Sciatic nerve (tissue), 2 donors: ENCODE data around the gene HSF4. TPM values are rescaled to one million over a fixed set of nuclear protein-coding genes. Genes with fewer than 3 reads are reported as not detected.
"Not testable (repeated sequence)": the region's sequence is repeated elsewhere in the genome, so short reads cannot be mapped to it uniquely, and the experiment has no call there.

Experiments
- ATAC-seq: fragments of 200-7000 bp; cut with Tn5 transposase; one replicate; pipeline ENCODE4 v1.9.1; 2020; ENCODE audit warnings: mild to moderate bottlenecking, moderate library complexity
- DNase-seq: peaks from one replicate; pipeline ENCODE4 v3.0.0-alpha.2; 2020; ENCODE audit warnings: low spot score
- intact Hi-C: fragments of 100-400 bp; cut with DNase I; formaldehyde crosslinking; loops from one replicate; pipeline ENCODE4 v1.14.2; 2022
- total RNA-seq: library from RNA; stranded (reverse); fragmentation: NEBNext Ultra II Directional; extraction: Animal tissue kit (Norgen Biotek cat#: 25700); gene quantifications from one replicate; pipeline ENCODE4 v1.2.1, GENCODE V29; 2021
- donor health status: DM: no; HTN: no; CAD: no.
- donor health status: DM: no; HTN: no; CAD: no.

The HSF4 gene
- 123 TPM for total RNA-seq

GRCh38 chr16:67164599-67165061 is at the start of gene HSF4:
Gene HSF4 (plus strand): TSS chr16:67164745. CDS start chr16:67164812, 67 bp downstream.
- peak; percentile 64 for ATAC-seq
- intact Hi-C loops = no loop called here
- no peak for DNase-seq

GRCh38 chr16:67114793-67115192 is 49.8 kb upstream of the HSF4 start:
- intact Hi-C loops = no loop called here
- DNase-seq (no peak), ATAC-seq (no peak)

GRCh38 chr16:67115639-67116038 is 48.9 kb upstream of the HSF4 start:
- no peak for ATAC-seq

GRCh38 chr16:67116388-67117311 is 47.9 kb upstream of the HSF4 start:
- intact Hi-C loops = no loop called here
- DNase-seq (no peak), ATAC-seq (no peak)

More at GRCh38 chr16:67115639-67116038, 48.9 kb upstream of the HSF4 start:
- DNase-seq = no peak
- intact Hi-C loops = no loop called here

GRCh38 chr16:67117716-67118115 is 46.8 kb upstream of the HSF4 start:
- intact Hi-C loops = no loop called here
- ATAC-seq = no peak

GRCh38 chr16:67120025-67120424 is 44.5 kb upstream of the HSF4 start:
- intact Hi-C loops = no loop called here
- DNase-seq (no peak), ATAC-seq (no peak)

More at GRCh38 chr16:67117716-67118115, 46.8 kb upstream of the HSF4 start:
- no peak for DNase-seq

- intact Hi-C loops, ATAC-seq, DNase-seq: not testable (repeated sequence)
Measured at GRCh38 chr16:67122799-67123198, 41.7 kb upstream of the HSF4 start.

- intact Hi-C loops = no loop called here
- ATAC-seq (no peak), DNase-seq (no peak)
Measured at GRCh38 chr16:67128417-67128816, 36.1 kb upstream of the HSF4 start.

- DNase-seq (no peak), ATAC-seq (no peak)
- intact Hi-C loops = no loop called here
Measured at GRCh38 chr16:67128887-67129286, 35.7 kb upstream of the HSF4 start.

GRCh38 chr16:67129422-67129821 is 35.1 kb upstream of the HSF4 start:
- intact Hi-C loops = no loop called here
- ATAC-seq = no peak
- no peak for DNase-seq

GRCh38 chr16:67137605-67138004 is 26.9 kb upstream of the HSF4 start:
- intact Hi-C loops = no loop called here
- no peak for DNase-seq
- no peak for ATAC-seq

- intact Hi-C loops = no loop called here
- DNase-seq (no peak), ATAC-seq (no peak)
Measured at GRCh38 chr16:67141391-67141790, 23.2 kb upstream of the HSF4 start.

GRCh38 chr16:67142342-67142741 is 22.2 kb upstream of the HSF4 start:
- ATAC-seq (no peak), DNase-seq (no peak)
- intact Hi-C loops = no loop called here

- no peak for DNase-seq
- intact Hi-C loops = no loop called here
- ATAC-seq = no peak
Measured at GRCh38 chr16:67144943-67145342, 19.6 kb upstream of the HSF4 start.

- ATAC-seq (no peak), DNase-seq (peak; percentile 14)
- intact Hi-C loops = no loop called here
Measured at GRCh38 chr16:67145746-67146145, 18.8 kb upstream of the HSF4 start.

- ATAC-seq (no peak), DNase-seq (peak; percentile 41)
- intact Hi-C loops = no loop called here
Measured at GRCh38 chr16:67146523-67147357, 17.8 kb upstream of the HSF4 start.

GRCh38 chr16:67147437-67148140 is 17.0 kb upstream of the HSF4 start:
- intact Hi-C loops = no loop called here
- ATAC-seq = no peak
- DNase-seq = peak; percentile 33

- DNase-seq (peak; percentile 28), ATAC-seq (no peak)
- intact Hi-C loops = no loop called here
Measured at GRCh38 chr16:67148221-67148620, 16.3 kb upstream of the HSF4 start.

GRCh38 chr16:67148656-67149275 is 15.8 kb upstream of the HSF4 start:
- ATAC-seq (no peak), DNase-seq (peak; percentile 44)
- intact Hi-C loops = no loop called here
